ENCODE measurements around the gene NPAS2.
A peak's percentile ranks its signal among the peaks of the same experiment; 100 is the strongest.

NPAS2 gene

GRCh38 chr2:100820523-100821254, 750 bp downstream of the NPAS2 start:
- H3K4me2 ChIP-seq (ENCODE audit: low read length): peak overlapping the region; percentile 96
- peaks cover 2% of the 10 kb centered on the region for H3K79me1 ChIP-seq (ENCODE audit: low read length)
- peaks cover 2% of the 10 kb centered on the region for H3K79me2 ChIP-seq (ENCODE audit: control insufficient read depth, insufficient read depth, low read length, poor library complexity)
- H4K12ac ChIP-seq (ENCODE audit: low read depth, low read length): no peak overlapping the region
- H2BK5ac ChIP-seq (ENCODE audit: low read depth, low read length, poor library complexity): no peak overlapping the region
- peaks cover 21% of the 10 kb centered on the region for H3K27me3 ChIP-seq (ENCODE audit: insufficient read depth, low read length)
- peaks cover 11 to 13% of the 10 kb centered on the region in 2 experiments for H3K4me1 ChIP-seq (ENCODE audit: control insufficient read depth in 1 of 2, insufficient read depth in 2 of 2, low read length in 2 of 2)
- H3K9ac ChIP-seq (ENCODE audit: low read length): no peak overlapping the region
- H4K8ac ChIP-seq (ENCODE audit: low read depth, low read length): no peak overlapping the region
- peaks cover 1% of the 10 kb centered on the region for H3K9me3 ChIP-seq (ENCODE audit: insufficient read depth, low read depth, low read length)
- no peak overlapping the region for H3K23ac ChIP-seq (ENCODE audit: low read length)
- no peak overlapping the region for H3K4ac ChIP-seq (ENCODE audit: low read depth, low read length)
- no peak overlapping the region for H3K14ac ChIP-seq (ENCODE audit: low read length)
- no peak overlapping the region for H2BK120ac ChIP-seq (ENCODE audit: insufficient read depth, low read length, poor library complexity)
- no CpG with 5 or more reads among the region's 60 CpGs for WGBS (ENCODE audit: extremely low coverage, insufficient coverage, insufficient read length)
- no peak overlapping the region for H2BK12ac ChIP-seq (ENCODE audit: low read length)
- no peaks in the 10 kb centered on the region for H3K36me3 ChIP-seq (ENCODE audit: control insufficient read depth in 1 of 2, insufficient read depth in 2 of 2, low read length in 2 of 2)
- peak in 1 of 2 donors; percentile 14 for DNase-seq
- peak overlapping the region; percentile 39 for H3K18ac ChIP-seq (ENCODE audit: low read length)
- peak overlapping the region; percentile 10 for H2AFZ ChIP-seq (ENCODE audit: insufficient read depth, low read length, poor library complexity)
- no peak overlapping the region for H2AK5ac ChIP-seq (ENCODE audit: low read length)
- H3K4me3 ChIP-seq (ENCODE audit: low read depth, low read length): peak overlapping the region; percentile 63
- no peak overlapping the region for H3K27ac ChIP-seq (ENCODE audit: low read depth, low read length)
- no peak overlapping the region for H4K91ac ChIP-seq (ENCODE audit: low read depth, low read length)

- Histone ChIP-seq H3K4ac (ENCODE audit: low read depth, low read length) (no peak overlapping the region), H3K18ac (ENCODE audit: low read length) (no peak overlapping the region), H2BK12ac (ENCODE audit: low read length) (no peak overlapping the region), H2BK120ac (ENCODE audit: insufficient read depth, low read length, poor library complexity) (no peak overlapping the region), H3K27me3 (ENCODE audit: insufficient read depth, low read length) (peaks cover 21% of the 10 kb centered on the region), H3K79me2 (ENCODE audit: control insufficient read depth, insufficient read depth, low read length, poor library complexity) (peaks cover 2% of the 10 kb centered on the region), H3K79me1 (ENCODE audit: low read length) (peaks cover 2% of the 10 kb centered on the region), H4K91ac (ENCODE audit: low read depth, low read length) (no peak overlapping the region), H3K4me3 (ENCODE audit: low read depth, low read length) (no peak overlapping the region), H3K4me1 (ENCODE audit: control insufficient read depth in 1 of 2, insufficient read depth in 2 of 2, low read length in 2 of 2) (peaks cover 11 to 13% of the 10 kb centered on the region in 2 experiments), H2AK5ac (ENCODE audit: low read length) (no peak overlapping the region), H3K36me3 (ENCODE audit: control insufficient read depth in 1 of 2, insufficient read depth in 2 of 2, low read length in 2 of 2) (no peaks in the 10 kb centered on the region), H4K12ac (ENCODE audit: low read depth, low read length) (no peak overlapping the region), H3K27ac (ENCODE audit: low read depth, low read length) (no peak overlapping the region), H3K4me2 (ENCODE audit: low read length) (no peak overlapping the region), H2BK5ac (ENCODE audit: low read depth, low read length, poor library complexity) (no peak overlapping the region), H3K9ac (ENCODE audit: low read length) (no peak overlapping the region), H4K8ac (ENCODE audit: low read depth, low read length) (no peak overlapping the region), H3K9me3 (ENCODE audit: insufficient read depth, low read depth, low read length) (peaks cover 1% of the 10 kb centered on the region), H3K14ac (ENCODE audit: low read length) (no peak overlapping the region), H2AFZ (ENCODE audit: insufficient read depth, low read length, poor library complexity) (no peak overlapping the region), H3K23ac (ENCODE audit: low read length) (no peak overlapping the region)
- WGBS (ENCODE audit: extremely low coverage, insufficient coverage, insufficient read length): no CpG with 5 or more reads among the region's 14 CpGs
- DNase-seq: no peak
Observed at GRCh38 chr2:100821255-100821910, 1.4 kb downstream of the NPAS2 start.

- no peak overlapping the region for H3K4ac ChIP-seq (ENCODE audit: low read depth, low read length)
- H2BK12ac ChIP-seq (ENCODE audit: low read length): no peak overlapping the region
- H4K8ac ChIP-seq (ENCODE audit: low read depth, low read length): no peak overlapping the region
- no peak overlapping the region for H2AK5ac ChIP-seq (ENCODE audit: low read length)
- no peak overlapping the region for H3K27ac ChIP-seq (ENCODE audit: low read depth, low read length)
- no peak overlapping the region for H4K91ac ChIP-seq (ENCODE audit: low read depth, low read length)
- H3K4me2 ChIP-seq (ENCODE audit: low read length): no peak overlapping the region
- DNase-seq: no peak
- H3K14ac ChIP-seq (ENCODE audit: low read length): no peak overlapping the region
- no peak overlapping the region for H3K9ac ChIP-seq (ENCODE audit: low read length)
- H2AFZ ChIP-seq (ENCODE audit: insufficient read depth, low read length, poor library complexity): no peak overlapping the region
- H3K27me3 ChIP-seq (ENCODE audit: insufficient read depth, low read length): peaks cover 21% of the 10 kb centered on the region
- H3K9me3 ChIP-seq (ENCODE audit: insufficient read depth, low read depth, low read length): peaks cover 1% of the 10 kb centered on the region
- no peaks in the 10 kb centered on the region for H3K36me3 ChIP-seq (ENCODE audit: control insufficient read depth in 1 of 2, insufficient read depth in 2 of 2, low read length in 2 of 2)
- H2BK120ac ChIP-seq (ENCODE audit: insufficient read depth, low read length, poor library complexity): no peak overlapping the region
- no peak overlapping the region for H3K4me3 ChIP-seq (ENCODE audit: low read depth, low read length)
- WGBS (ENCODE audit: extremely low coverage, insufficient coverage, insufficient read length): no CpG with 5 or more reads among the region's 9 CpGs
- H3K18ac ChIP-seq (ENCODE audit: low read length): no peak overlapping the region
- H3K79me2 ChIP-seq (ENCODE audit: control insufficient read depth, insufficient read depth, low read length, poor library complexity): peaks cover 2% of the 10 kb centered on the region
- no peak overlapping the region for H3K23ac ChIP-seq (ENCODE audit: low read length)
- H4K12ac ChIP-seq (ENCODE audit: low read depth, low read length): no peak overlapping the region
- H2BK5ac ChIP-seq (ENCODE audit: low read depth, low read length, poor library complexity): no peak overlapping the region
- H3K4me1 ChIP-seq (ENCODE audit: control insufficient read depth in 1 of 2, insufficient read depth in 2 of 2, low read length in 2 of 2): peaks cover 11 to 13% of the 10 kb centered on the region in 2 experiments
- H3K79me1 ChIP-seq (ENCODE audit: low read length): peaks cover 2% of the 10 kb centered on the region
Observed at GRCh38 chr2:100821911-100822265, 1.9 kb downstream of the NPAS2 start.

- H3K9me3 ChIP-seq (ENCODE audit: insufficient read depth, low read depth, low read length): peaks cover 1% of the 10 kb centered on the region
- H2BK5ac ChIP-seq (ENCODE audit: low read depth, low read length, poor library complexity): no peak overlapping the region
- H2BK120ac ChIP-seq (ENCODE audit: insufficient read depth, low read length, poor library complexity): no peak overlapping the region
- no peak overlapping the region for H2AFZ ChIP-seq (ENCODE audit: insufficient read depth, low read length, poor library complexity)
- no peak overlapping the region for H3K14ac ChIP-seq (ENCODE audit: low read length)
- no peak overlapping the region for H3K4me3 ChIP-seq (ENCODE audit: low read depth, low read length)
- peaks cover 2% of the 10 kb centered on the region for H3K79me1 ChIP-seq (ENCODE audit: low read length)
- WGBS (ENCODE audit: extremely low coverage, insufficient coverage, insufficient read length): no CpG with 5 or more reads among the region's 9 CpGs
- H3K36me3 ChIP-seq (ENCODE audit: control insufficient read depth in 1 of 2, insufficient read depth in 2 of 2, low read length in 2 of 2): no peaks in the 10 kb centered on the region
- no peak overlapping the region for H4K91ac ChIP-seq (ENCODE audit: low read depth, low read length)
- no peak overlapping the region for H3K23ac ChIP-seq (ENCODE audit: low read length)
- H2AK5ac ChIP-seq (ENCODE audit: low read length): no peak overlapping the region
- peaks cover 2% of the 10 kb centered on the region for H3K79me2 ChIP-seq (ENCODE audit: control insufficient read depth, insufficient read depth, low read length, poor library complexity)
- H3K27ac ChIP-seq (ENCODE audit: low read depth, low read length): no peak overlapping the region
- H3K4me2 ChIP-seq (ENCODE audit: low read length): no peak overlapping the region
- H2BK12ac ChIP-seq (ENCODE audit: low read length): no peak overlapping the region
- H3K4me1 ChIP-seq (ENCODE audit: control insufficient read depth in 1 of 2, insufficient read depth in 2 of 2, low read length in 2 of 2): peaks cover 11 to 13% of the 10 kb centered on the region in 2 experiments
- H4K12ac ChIP-seq (ENCODE audit: low read depth, low read length): no peak overlapping the region
- no peak overlapping the region for H3K9ac ChIP-seq (ENCODE audit: low read length)
- H3K18ac ChIP-seq (ENCODE audit: low read length): no peak overlapping the region
- no peak for DNase-seq
- no peak overlapping the region for H4K8ac ChIP-seq (ENCODE audit: low read depth, low read length)
- H3K4ac ChIP-seq (ENCODE audit: low read depth, low read length): no peak overlapping the region
- H3K27me3 ChIP-seq (ENCODE audit: insufficient read depth, low read length): peaks cover 21% of the 10 kb centered on the region
Observed at GRCh38 chr2:100822587-100823248, 2.8 kb downstream of the NPAS2 start.
